Ovary (tissue), 3 donors: ENCODE data around the gene GNG7.

Experiments
- EP300 ChIP-seq: sonication (generic); formaldehyde crosslinking; IDR thresholded peaks from one replicate; pipeline ENCODE4 v1.6.1; 2017; ENCODE audit warnings: antibody characterized with exemption
- POLR2A ChIP-seq: fragments of 450-650 bp; IDR thresholded peaks from one replicate; pipeline ENCODE4 v1.6.1; 2017; ENCODE audit warnings: antibody characterized with exemption, mild to moderate bottlenecking, moderate library complexity
- TF ChIP-seq, protein P1 (sequence below), 3 donors: fragments of 450-650 bp in 2 of 3; fragments of 200-600 bp in 1 of 3; IDR thresholded peaks; one replicate each; pipeline versions ENCODE4 v1.5.1 to v1.8.0; 2016 to 2022; ENCODE audit warnings: antibody characterized with exemption in 3 of 3, mild to moderate bottlenecking in 1 of 3
- donor health status: DM: no; HTN: no; CAD: no.

DNA sequence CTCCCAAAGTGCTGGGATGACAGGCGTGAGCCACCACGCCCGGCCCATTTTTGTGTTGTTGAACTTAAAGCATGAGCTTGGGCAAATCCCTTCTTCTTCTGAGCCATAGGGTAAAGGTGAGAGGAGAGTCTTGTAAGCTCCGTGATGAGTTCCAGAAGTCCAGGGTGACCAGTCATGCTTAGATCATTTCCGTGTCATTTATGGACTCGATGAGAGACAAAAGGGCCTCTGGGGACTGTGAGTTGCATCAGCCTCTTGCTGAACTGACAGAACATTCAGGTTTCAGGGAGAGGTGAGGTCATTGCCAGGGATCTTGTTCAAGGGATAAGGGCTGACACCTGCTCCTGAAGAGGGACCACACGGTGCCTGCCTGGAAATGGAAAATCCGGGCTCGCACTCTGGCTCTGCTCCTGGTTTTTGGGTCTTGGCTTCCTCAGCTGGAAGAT lies 173.0 kb downstream of the GNG7 start:
- TF ChIP-seq, protein P1, sequence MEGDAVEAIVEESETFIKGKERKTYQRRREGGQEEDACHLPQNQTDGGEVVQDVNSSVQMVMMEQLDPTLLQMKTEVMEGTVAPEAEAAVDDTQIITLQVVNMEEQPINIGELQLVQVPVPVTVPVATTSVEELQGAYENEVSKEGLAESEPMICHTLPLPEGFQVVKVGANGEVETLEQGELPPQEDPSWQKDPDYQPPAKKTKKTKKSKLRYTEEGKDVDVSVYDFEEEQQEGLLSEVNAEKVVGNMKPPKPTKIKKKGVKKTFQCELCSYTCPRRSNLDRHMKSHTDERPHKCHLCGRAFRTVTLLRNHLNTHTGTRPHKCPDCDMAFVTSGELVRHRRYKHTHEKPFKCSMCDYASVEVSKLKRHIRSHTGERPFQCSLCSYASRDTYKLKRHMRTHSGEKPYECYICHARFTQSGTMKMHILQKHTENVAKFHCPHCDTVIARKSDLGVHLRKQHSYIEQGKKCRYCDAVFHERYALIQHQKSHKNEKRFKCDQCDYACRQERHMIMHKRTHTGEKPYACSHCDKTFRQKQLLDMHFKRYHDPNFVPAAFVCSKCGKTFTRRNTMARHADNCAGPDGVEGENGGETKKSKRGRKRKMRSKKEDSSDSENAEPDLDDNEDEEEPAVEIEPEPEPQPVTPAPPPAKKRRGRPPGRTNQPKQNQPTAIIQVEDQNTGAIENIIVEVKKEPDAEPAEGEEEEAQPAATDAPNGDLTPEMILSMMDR (IDR thresholded peaks at IDR 0.05) = no peak
- no peak for TF ChIP-seq POLR2A
- TF ChIP-seq EP300 = no peak
